Activated effector memory CD4-positive, alpha-beta T cell treated with anti-CD3 and anti-CD28 coated beads, Interleukin-2, amount 50 U/mL, for 16 hours (primary cell): Measurements from ENCODE around the gene RPS6KA3.
"Not testable (repeated sequence)": the region's sequence is repeated elsewhere in the genome, so short reads cannot be mapped to it uniquely, and the experiment has no call there.

Source experiments
- DNase-seq: peaks from one replicate; pipeline ENCODE4 v3.0.0-alpha.2; 2020

The RPS6KA3 gene

DNA sequence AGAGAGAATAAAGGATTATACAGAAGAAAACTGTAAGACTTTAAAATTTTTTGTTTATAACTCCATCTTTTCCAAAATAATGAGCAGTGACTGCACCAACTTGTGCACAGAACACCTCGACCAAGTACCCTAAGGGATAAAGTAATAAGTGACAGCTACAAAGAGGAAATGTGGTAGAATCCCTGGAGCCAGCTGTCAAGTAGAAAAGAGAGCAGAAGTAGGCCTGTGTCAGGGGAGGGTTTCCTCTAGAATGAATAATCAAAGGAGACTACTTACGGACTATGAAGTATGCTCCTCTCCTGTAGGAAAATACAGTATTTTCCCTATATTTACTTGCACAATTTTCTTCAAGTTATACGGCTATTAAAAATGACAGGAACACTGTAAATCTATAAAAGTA is 126.3 kb downstream of the RPS6KA3 start:
- DNase-seq = no peak

- no peak for DNase-seq
These were observed 126.7 kb downstream of the RPS6KA3 start for GRCh38 chrX:20139966-20140365.

- no peak for DNase-seq
These were observed 130.8 kb downstream of the RPS6KA3 start for GRCh38 chrX:20135944-20136343.

DNA sequence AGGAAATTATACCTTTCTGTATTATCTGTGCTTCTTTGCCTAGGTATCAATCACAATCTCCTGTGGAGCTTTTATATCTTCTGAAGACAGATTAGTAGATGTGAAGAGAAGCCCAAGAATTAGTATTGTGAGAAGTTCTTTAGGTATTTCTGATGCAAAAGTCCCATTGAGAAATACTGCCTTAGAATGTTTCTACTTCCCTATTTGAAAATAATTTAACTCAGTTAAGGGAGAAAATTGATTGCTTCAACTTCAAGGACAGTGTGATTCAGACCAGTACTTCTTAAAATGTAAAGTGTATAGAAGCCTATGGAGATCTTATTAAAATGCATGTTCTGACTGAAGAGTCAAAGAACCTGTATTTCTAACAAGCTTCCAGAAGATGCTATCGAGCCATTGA is 134.0 kb downstream of the RPS6KA3 start:
- no peak for DNase-seq

DNA sequence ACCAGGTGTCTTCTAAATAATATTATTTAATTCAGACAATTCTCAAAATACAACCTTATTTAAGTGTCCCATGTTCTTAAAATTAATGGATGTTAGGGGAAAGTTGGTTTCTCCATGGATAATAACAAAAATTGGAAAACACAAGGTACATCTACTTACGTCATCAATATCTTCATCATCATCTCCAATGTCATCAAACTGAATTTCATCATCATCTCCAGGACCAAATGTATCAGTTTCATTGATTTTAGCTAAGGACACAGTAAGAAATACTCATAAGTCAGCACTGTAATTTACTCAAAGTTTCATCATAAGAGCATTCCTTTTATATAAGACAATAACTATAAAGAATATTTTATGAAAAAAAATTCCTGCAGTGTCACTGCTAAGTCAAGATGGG is 136.4 kb downstream of the RPS6KA3 start:
- no peak for DNase-seq

GRCh38 chrX:20129547-20129946 is 137.2 kb downstream of the RPS6KA3 start:
- no peak for DNase-seq

GRCh38 chrX:20128670-20129069 is 138.0 kb downstream of the RPS6KA3 start:
- DNase-seq = no peak

GRCh38 chrX:20127440-20127839 is 139.3 kb downstream of the RPS6KA3 start:
- DNase-seq = not testable (repeated sequence)

- DNase-seq = not testable (repeated sequence)
These were observed 139.9 kb downstream of the RPS6KA3 start for GRCh38 chrX:20126833-20127232.

DNA sequence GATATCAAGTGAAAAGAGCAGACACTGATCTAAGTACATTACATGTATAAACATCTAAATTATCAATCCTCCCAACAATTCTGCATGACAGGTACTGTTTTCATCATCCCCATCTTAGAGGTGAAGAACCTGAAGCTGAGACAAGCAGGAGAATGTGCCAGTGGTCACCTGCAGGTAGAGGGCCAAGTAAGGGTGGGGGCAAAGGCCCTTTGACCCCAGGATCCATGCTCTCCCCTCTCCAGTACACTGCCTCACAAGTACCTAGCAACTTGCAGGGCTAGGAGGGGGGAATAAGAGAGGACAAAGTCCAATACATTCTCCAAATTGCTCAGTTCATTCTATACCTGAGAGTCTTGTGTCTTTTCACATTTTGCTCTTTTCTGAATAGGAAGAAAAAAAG is 141.7 kb downstream of the RPS6KA3 start:
- no peak for DNase-seq

DNA sequence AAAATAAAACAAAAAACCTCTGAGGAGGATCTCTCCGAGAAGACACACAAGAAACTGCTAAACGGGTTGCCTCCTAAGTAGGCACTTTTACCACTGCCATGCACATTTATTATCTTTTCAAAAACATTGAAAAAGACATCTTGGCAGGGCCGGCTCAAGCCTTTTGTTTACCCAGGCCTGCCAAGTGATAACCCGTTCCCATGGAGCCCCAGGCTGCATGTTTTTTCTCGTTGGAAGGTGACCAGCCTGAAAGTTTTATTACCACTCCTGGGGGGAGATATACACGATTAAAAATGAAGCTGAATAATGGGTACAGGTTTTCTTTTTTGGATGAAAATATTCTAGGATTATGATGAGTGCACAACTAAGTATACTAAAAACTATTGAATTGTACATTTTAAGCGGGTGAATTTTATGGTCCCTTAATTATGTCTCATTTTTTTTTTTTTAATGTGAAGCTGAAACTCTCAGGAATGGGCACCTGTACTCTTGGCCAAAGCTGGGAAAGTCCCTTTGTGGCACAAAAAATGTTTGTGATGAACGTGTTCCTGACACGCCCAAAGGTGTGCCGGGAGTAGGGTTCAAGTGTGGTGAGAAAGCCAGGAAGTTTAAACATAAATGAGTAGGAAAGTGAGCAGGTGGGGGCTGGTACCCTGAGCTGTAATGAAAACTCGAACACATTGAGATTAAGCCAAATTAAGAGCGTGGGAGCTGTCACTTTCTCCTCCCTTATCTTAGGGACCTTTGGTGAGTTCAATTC is 148.5 kb downstream of the RPS6KA3 start:
- DNase-seq = no peak

DNA sequence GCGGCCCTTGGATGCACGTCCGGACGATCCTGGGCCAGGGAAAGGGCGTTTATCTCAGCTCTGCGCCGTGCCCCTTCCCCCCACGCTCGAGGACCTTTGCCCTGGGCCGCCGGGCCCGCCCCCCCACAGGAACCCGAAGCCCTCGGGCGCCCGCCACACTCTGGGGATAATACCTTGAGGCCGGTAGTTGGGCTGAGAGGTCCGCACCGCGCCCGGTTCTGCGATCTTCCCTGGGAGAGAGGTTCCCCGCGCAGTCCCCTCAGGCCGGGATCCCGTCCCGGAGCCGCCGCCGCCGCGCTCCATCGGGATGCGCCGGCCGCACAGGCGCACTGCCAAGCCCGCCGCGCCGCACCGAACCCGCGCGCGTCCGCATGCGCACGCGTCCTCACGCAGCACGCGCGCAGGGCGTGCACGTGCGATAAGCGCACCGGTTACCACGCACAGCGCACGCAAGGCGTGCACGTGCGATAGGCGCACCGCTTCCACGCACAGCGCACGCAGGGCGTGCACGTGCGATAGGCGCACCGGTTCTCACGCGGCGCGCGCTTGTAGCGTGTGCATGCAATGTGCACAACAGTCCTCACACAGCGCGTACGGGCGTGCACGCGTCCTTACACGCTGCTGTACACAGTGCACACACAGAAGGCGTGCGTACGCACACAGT is 150.0 kb downstream of the RPS6KA3 start, which contains the start of gene MAP7D2:
Gene MAP7D2 (minus strand): TSS at position 331 of the 664 bp plus-strand sequence. CDS start 28 bp downstream, at position 303.
- no peak for DNase-seq

- DNase-seq = no peak
These were observed 150.6 kb downstream of the RPS6KA3 start for GRCh38 chrX:20116087-20116576.

GRCh38 chrX:20112022-20112774 is 154.5 kb downstream of the RPS6KA3 start:
- no peak for DNase-seq

DNA sequence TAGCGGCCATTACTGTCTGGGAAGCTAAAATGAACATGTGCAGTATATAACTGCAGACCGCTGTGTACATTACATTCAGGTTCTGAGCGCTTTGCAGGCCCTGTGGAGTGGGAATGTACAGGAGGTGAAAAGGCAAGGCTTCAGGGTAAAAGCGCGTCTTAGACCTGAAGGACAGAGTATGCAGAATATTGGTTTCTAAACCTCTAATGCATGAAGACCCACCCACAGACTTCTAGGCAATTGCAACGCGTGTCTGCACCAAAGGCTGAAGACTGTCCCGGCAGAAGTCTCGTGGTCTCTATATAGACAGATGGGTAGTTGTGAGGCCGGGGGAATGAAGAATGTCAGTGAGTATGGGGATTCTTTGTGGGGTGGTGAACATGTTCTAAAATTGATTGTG is 155.4 kb downstream of the RPS6KA3 start:
- DNase-seq = no peak

DNA sequence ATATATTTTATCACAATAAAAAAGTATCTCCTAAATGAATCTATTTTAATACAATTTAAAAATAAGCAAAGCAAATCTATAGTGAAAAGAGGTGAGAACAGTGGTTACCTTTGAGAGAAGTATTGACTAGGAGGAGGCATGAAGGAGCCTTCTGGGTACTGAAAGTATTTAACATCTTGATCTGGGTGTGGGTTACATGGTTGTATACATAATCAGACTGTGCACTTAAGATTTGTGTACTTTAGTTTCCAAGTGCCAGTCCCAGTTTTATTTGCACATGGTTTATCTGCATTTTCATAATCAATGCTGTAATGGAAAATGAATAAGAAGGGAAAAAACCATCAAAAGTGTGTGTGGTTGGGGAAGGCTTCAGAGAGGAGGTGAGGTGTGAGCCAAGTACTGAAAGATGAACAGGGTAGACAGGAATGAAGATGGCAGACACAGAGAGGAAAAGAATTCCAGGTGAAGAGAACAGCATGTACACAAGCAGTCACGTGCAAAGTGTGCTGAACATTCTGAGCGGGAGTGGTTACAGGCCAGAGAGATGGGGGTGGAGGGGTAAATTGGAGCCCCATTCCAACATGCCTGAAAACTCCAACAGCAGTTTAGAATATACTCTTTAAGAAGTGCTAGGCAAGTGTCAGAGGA is 164.7 kb downstream of the RPS6KA3 start:
- DNase-seq = no peak
